Measurements from ENCODE around the gene VPS37B. TPM values are rescaled to one million over a fixed set of nuclear protein-coding genes. Genes with fewer than 3 reads are reported as not detected.
"Not testable (repeated sequence)": the region's sequence is repeated elsewhere in the genome, so short reads cannot be mapped to it uniquely, and the experiment has no call there.

The VPS37B gene
- total and polyA plus RNA-seq, 2 experiments from 2014 or later, result 31.7 to 47.3 TPM

DNA sequence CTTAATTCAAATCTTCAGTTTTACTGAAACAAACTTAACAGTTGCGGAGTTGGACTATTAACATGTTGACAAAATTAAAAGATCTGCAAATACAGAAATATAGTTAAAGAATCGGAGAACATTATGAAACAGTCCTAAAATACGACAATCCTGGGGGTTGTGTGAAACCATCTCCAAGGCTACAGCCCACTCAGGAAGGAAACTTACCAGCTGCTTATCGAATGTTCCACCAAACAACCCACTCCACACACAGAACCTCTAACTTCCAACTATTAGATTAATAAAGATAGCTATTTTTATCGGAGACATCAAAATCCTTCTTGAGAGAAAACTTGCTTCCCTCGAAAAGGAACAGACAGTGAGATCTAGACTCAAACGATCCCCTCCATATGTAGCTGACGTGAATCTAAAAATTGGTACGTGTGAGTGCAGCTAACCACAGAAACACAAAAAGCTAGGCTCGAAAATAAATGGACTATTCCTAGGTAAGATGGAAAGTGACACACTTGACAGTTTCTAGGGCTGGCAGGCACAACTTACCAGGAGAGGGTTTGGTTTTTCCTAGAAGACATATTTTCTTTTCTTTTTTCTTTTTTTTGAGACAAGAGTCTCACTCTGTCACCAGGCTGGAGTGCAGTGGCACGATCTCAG, 12.9 kb downstream of the VPS37B start:
- no peak for TF ChIP-seq CTCF (IDR thresholded peaks at IDR 0.05; ENCODE audit: low read depth, low read length)
- no peak for DNase-seq (ENCODE audit: low read depth in 1 of 2, low spot score in 1 of 2)
- H3K36me3 ChIP-seq, result no peaks in the 10 kb centered on the region
- H3K27ac ChIP-seq, result no peak overlapping the region
- H3K27me3 ChIP-seq, result no peaks in the 10 kb centered on the region
- H3K4me3 ChIP-seq, result no peak overlapping the region
- H3K9me3 ChIP-seq (ENCODE audit: low read depth), result no peaks in the 10 kb centered on the region
- peaks cover 15% of the 10 kb centered on the region for H3K4me1 ChIP-seq (ENCODE audit: low read depth)

DNA sequence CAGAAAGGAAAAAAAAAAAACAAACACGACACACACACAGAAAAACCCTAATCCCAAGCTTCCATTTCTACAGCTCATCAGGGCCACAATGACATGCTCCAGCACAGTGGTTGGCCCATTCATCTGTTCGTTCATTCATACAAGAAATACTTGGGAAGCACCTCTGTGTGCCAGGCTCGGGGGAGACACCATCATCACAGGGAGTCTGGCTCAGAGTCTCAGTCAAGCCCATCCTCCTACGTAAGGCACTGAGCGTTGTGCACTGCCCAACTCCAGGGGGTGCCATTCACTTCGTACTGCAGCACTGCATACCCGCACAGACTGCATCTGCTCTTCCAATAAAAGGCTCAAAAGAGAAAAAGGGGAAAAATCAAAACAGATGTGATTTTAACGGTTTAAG, 15.3 kb downstream of the VPS37B start:
- TF ChIP-seq CTCF (IDR thresholded peaks at IDR 0.05; ENCODE audit: low read depth, low read length), result peak; percentile 69
- peaks cover 10% of the 10 kb centered on the region for H3K4me1 ChIP-seq (ENCODE audit: low read depth)
- DNase-seq (ENCODE audit: low read depth in 1 of 2, low spot score in 1 of 2), result peak in 1 of 2 donors; percentile 73
- no peaks in the 10 kb centered on the region for H3K27me3 ChIP-seq
- H3K4me3 ChIP-seq, result no peak overlapping the region
- no peaks in the 10 kb centered on the region for H3K36me3 ChIP-seq
- no peak overlapping the region for H3K27ac ChIP-seq
- H3K9me3 ChIP-seq (ENCODE audit: low read depth), result no peaks in the 10 kb centered on the region

- Histone ChIP-seq H3K9me3 (ENCODE audit: low read depth) (no peaks in the 10 kb centered on the region), H3K36me3 (no peaks in the 10 kb centered on the region), H3K27ac (no peak overlapping the region), H3K4me1 (ENCODE audit: low read depth) (peaks cover 10% of the 10 kb centered on the region), H3K4me3 (no peak overlapping the region), H3K27me3 (no peaks in the 10 kb centered on the region)
- TF ChIP-seq CTCF (IDR thresholded peaks at IDR 0.05; ENCODE audit: low read depth, low read length), result no peak
- peak in 1 of 2 donors; percentile 82 for DNase-seq (ENCODE audit: low read depth in 1 of 2, low spot score in 1 of 2)
Observed at GRCh38 chr12:122880155-122880667, 15.7 kb downstream of the VPS37B start.

DNA sequence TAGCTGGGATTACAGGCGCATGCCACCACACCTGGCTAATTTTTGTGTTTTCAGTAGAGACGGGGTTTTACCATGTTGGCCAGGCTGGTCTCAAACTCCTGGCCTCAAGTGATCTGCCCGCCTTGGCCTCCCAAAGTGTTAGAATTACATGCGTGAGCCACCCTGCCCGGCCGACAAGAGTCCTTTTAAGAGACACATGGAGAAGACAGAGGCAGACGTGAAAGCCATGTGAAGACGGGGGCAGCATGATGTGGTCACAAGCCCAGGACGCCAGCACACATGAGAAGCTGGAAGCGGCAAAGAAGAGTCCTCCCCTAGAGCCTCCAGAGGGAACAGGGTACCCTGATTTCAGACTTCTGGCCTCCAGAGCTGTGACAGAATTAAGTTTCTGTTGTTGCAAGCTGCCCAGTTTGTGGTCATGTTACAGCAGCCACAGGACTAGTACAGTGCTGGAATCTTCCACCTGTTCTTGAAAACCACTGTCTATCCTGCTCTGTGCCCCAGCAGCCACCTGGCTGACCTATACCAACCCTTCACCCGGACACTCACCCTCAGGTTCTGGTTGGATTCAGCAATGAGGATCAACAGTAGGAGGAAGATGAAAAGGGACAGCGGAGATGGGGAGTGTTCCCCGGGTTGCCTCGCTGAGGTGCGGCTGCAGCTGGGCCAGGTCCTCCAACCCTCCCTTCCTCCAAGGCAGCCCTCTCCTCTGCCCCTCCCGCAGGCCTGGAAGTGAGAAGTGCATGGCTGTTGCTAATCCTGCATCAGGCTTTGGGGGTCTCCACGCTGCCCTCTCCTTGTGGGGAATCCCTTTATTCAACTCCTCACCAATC, 16.9 kb downstream of the VPS37B start:
- no peak for DNase-seq (ENCODE audit: low read depth in 1 of 2, low spot score in 1 of 2)
- Histone ChIP-seq H3K27me3 (no peaks in the 10 kb centered on the region), H3K9me3 (ENCODE audit: low read depth) (no peaks in the 10 kb centered on the region), H3K36me3 (no peaks in the 10 kb centered on the region), H3K4me1 (ENCODE audit: low read depth) (peaks cover 14% of the 10 kb centered on the region), H3K27ac (no peak overlapping the region), H3K4me3 (no peak overlapping the region)
- TF ChIP-seq CTCF (IDR thresholded peaks at IDR 0.05; ENCODE audit: low read depth, low read length), result no peak

- no peaks in the 10 kb centered on the region for H3K27me3 ChIP-seq
- no peaks in the 10 kb centered on the region for H3K9me3 ChIP-seq (ENCODE audit: low read depth)
Observed at GRCh38 chr12:122876731-122877130, 19.2 kb downstream of the VPS37B start.

GRCh38 chr12:122876281-122876680, 19.6 kb downstream of the VPS37B start:
- H3K4me3 ChIP-seq; DNase-seq (ENCODE audit: low read depth in 1 of 2, low spot score in 1 of 2); H3K27me3 ChIP-seq; H3K9me3 ChIP-seq (ENCODE audit: low read depth); H3K36me3 ChIP-seq; H3K27ac ChIP-seq: not testable (repeated sequence)
- H3K4me1 ChIP-seq (ENCODE audit: low read depth), result peaks cover 40% of the 10 kb centered on the region

More at GRCh38 chr12:122876731-122877130, 19.2 kb downstream of the VPS37B start:
- TF ChIP-seq CTCF (IDR thresholded peaks at IDR 0.05; ENCODE audit: low read depth, low read length), result no peak
- H3K4me1 ChIP-seq (ENCODE audit: low read depth), result peaks cover 36% of the 10 kb centered on the region
- no peak for DNase-seq (ENCODE audit: low read depth in 1 of 2, low spot score in 1 of 2)
- H3K27ac ChIP-seq, result no peak overlapping the region
- no peak overlapping the region for H3K4me3 ChIP-seq
- no peaks in the 10 kb centered on the region for H3K36me3 ChIP-seq
